GM19238 (cell line): ENCODE measurements around the gene MAPK4.

Source experiments
- DNase-seq: peaks from one replicate; pipeline ENCODE4 v3.0.0; 2011; ENCODE audit warnings: low spot score; ENCODE audit not compliant: insufficient read length

MAPK4 gene

DNA sequence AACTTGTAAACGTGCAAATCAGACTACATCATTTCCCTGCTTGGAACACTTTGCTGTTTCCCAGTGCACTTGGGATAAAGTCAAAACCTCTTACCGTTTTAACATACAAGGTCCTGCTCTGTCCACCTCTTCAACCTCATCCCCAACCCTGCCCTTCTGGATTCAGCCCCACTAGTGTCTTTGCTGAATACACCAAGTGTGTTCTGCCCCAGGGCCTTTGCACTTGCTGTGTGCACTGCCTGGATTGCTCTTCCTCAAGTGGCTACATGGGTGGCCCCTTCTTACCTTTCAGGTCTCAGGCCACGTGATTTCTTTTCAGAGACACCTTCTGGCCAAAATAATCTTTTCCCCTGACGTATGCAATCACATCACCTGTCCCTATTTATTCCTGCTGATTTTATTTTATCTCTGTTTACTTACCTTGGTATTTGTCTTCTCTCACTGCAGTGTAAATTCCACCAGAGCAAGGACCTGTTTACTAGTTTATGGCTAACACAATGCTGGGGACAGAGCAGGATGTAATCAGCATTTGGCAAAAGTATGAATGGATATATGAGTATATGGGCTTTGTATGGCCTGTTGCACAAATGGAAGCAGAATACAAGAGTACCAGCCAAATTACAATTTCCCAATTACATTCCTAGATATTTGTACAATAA, 63.9 kb downstream of the MAPK4 start:
- no peak for DNase-seq

DNA sequence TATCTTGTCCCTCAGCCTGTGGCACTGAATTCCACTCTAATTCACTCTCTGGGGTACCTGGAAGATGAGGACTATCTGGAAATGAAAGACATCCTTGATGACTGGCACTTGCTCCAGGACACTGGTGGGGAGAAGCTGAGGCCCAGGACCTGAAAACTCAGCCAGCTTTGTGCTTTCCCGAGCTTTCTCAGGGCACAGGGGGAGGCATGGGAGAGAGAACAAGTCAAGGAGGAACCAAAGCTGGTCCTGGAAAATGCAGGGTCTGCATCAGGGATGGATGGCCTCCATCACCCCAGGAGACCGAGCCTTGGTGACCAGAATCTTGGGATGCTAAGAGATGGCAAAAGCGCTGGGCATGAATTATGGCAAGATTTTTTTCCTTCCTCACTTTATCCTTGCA, 65.1 kb downstream of the MAPK4 start:
- no peak for DNase-seq

DNA sequence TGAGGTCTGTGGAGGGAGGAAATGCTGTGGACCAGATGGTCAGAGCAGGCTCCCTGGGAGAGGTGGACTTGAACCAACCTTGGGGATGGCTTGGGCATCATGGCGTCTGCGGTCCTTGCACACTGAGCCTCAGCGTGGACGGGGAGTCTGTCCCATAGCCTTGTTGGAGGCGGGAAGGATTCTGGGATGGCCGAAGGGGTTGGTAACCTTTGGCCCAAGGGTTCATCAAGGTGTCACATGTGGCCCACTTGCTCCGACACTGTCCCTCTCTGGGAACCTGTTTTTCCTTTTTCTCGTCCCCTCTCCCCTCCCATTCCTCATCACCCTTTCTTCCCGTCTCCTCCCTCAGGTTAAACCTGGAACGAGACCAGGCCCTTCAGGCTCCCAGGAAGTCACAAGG, 66.4 kb downstream of the MAPK4 start:
- DNase-seq: no peak

DNA sequence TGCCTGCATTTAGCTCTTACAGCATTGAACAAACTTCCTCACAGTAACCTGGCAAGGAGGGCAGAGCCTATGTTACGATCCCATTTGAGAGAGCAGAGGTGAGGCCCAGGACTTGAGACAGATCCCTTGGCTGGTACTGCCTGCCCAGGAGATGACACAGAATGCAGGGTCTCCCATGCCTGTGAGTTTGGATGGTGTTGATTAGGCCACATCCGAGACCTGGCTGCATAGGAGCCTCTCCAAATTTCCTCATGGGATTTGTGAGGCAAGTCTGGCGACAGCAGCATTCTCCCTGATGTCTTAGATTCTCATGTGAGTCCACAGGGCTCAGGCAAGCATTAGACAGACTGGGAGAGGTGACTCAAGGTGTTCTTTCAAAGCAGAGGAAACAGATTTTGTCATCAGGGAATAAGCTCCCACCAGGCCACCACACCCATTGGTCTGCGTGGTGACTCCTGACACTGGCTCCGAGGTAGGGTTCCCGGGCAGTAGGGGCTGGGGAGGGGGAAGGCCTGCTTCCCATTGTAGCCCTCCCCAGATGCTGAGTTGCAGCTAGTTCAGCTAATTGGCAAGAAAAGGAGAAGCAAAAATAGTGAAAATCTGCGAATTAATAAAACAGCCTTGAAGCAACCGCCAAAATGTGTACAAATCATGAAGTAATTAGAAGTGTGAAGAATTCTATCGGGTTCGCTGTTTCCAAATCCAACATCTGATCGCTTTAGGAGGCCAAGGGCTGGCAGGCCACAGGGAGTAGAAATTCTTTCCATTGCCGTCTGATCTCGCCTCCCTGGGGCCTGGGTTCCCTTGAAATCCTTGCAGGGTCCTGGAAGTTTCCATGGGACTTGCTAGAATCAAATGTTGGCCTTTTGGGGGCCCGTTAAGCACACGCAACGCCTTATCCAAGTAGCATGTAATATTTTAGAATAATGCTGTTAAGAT, 68.0 kb downstream of the MAPK4 start:
- DNase-seq: no peak

DNA sequence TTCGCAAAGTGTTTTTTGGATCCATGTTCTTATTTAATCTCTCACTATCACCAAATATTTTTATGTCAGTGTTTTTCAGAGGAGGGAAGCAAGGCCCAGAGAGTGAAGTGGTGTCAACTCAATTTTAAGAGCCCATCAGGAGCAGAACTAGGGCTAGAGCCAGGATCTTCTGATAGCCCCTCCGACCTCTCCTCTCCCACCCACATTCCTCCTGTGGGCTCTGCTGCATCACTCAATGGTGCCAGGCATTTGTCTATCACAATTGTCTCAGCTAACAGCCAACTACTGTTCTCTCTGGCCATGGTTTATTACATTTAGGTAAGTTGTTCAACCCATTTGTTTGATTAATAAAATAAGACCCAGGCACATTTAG, 68.6 kb downstream of the MAPK4 start:
- no peak for DNase-seq

DNA sequence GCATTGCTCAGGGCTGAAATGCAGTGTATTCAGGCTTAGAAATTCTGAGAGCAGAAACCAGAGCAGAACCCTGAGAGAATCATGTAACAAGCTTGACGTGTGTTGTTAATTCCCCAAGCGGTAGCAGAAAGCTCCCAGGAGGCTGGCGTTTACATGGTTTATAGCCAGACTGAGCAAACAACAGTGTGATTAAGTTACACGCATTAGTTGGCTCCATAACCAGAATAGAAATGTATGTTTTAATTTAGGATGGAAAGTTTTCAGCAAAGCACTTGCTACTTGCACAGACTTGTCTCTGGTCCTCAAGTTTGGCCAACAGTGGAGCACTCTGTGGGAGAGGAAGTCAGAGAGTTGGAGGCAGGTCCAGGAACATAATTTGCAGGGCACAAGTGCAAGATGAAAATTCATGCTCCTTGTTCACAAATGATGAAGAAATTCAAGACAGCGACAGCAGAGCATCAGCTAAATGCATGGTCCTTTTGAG, 69.3 kb downstream of the MAPK4 start:
- DNase-seq: no peak

DNA sequence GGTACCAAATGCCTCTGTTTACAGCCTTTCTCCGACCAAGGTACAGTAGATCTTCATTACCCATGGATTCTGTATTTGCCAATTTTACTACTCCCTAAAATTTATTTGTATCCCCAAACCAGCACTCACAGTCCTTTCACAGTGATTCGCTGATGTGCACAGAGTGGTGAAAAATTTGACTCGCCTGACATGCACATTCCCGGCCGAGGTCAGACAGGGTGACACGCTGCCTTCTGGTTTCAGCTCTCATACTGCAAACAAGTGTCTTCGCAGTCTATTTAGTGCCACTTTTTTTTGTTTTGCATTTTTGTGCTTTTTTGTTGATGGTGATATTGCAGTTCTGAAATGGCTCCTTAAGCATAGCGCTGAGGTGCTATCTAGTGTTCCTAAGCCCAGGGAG, 71.0 kb downstream of the MAPK4 start:
- no peak for DNase-seq

DNA sequence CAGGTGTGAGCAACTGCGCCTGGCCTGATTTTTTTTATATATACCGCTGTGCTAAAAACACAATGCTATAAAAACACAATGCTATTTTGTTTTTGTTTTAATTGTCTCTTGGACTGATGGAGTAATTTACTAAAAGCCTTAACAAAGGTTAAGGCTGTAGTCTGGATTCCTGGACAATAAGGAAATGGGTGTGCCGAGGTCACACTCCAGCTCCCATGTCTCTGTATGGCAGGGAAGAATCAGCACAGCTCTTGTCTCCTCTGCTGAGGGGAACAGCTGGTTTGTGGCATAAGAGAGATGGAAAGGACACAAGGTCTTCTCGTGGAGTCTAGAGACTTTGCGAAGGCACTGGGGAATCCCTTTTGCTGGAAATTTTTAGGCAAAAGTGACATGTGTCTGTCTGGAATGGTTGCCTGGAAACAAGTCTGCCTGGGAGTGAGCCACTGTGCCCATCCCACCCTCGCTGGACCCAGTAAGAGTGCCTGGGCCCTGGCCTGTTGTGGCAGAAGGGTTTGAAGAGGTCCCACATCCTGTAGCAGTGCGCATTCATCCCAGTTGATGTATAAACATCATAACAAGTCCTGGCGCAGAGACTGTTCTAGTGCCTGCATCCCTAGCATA, 73.1 kb downstream of the MAPK4 start:
- DNase-seq: no peak

DNA sequence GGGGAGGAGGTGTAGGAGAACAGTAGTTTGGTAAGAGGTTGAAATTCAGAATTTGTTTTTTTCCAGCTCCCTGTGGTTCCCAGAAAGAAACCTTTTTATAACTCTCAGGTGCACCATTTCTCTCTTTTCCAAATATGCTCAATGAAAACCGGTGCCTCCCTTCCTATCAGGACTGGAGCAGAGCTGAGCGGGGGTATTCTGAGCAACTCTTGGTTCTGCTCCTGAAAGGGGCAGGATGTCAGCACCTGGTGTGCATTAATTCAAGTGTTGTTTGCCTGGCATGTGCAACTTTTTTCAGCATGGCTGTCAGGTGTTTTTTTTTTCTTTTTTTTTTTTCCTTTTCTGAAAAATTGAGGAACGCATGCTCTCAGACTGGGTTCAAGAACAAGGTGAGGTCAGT, 74.1 kb downstream of the MAPK4 start:
- DNase-seq: no peak

DNA sequence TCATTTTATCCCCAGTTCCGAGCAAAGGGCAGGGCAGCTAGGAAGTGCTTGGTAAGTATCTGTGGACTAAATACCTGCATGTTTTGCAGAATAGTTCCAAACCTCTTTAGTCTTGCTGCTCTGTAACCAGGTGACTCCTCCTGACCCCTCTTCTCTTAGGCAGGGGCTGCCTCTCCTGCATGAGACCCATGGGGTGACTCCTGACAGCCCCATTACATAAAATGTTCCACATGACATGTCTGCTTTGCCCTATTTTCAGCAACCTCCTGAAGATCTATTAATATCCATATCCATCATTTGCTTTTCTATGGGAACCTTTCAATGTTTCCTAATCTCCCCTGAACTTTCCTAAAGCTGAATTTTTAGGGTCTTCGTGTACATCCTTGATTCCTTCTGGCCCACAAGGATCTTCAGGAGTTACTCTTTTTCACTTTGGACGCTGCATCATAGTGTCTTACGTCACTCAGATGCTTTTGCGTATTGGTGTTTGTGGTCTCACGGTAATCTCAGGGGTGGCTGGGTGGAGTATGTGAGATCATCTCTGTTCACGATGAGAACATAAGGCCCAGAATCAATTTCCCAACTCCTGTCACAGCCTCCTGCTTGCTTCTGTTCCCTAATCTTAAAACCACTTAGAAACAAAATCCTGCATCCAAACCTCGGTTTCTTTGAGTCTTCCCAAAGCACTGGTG, 76.6 kb downstream of the MAPK4 start:
- DNase-seq: no peak

DNA sequence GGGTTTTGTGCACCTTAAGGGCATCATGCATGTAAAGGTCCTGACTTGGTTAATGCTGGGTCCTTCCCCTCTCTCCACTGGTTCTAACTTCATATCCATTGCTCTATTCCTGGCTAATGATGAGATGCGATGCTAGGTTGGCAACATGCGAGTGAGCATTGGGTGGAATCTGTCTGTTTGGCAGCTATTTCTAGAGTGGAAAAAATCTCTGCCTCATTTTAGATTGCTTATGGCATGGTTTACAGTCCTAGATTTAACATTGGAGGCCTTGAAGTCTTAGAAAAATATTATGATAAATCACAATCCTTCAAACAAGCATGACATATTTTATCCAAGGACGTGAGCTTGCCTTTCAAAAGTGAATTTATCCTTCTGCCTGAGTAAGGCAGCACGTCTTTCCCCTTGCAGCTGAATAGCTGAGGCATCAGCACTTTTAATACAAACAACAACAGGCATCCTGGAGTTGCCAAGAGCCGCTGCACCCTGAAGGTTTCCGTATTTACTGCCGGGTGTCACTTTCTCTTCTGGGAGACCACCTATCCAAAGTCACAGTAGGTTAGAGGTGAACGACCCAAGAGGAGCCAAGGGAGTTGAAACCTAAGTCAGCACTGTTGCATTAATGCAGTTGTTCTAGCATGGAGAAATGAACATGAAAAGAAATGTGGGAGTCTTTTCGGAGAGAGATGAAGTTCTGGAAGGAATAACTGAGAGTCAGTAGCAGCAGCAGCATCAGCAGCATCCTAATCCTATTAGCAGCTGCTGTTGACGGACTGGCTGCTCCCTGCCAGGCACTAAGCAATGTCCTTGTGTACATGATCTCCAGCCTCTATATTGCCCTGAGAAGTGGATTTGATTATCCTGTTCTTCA, 78.4 kb downstream of the MAPK4 start:
- no peak for DNase-seq

DNA sequence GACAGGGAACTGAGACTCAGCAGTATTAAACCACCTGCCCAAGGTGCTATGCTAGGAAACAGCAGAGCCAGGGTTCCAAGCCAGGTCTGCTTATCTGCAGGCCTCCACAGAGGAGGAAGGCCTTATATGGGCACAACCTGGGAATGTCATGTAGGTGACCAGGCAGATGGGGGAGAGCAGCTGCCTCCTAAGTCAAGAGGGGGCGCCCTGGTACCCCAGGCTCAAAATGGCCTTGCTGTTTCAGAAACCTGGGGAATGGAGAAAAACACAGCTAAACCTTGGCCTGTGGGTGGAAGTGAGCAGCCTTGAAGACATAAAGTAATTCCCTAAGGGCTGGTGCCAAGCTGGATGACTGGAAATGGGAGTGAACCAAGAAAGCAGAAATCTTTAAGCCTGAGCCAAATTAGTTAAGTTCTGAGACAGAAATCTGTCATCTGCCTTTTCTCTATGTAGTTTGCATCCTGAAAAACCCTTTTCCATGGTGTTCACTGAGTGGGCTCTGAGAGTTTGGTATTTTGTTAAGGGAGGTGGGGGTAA, 79.1 kb downstream of the MAPK4 start:
- DNase-seq: no peak

DNA sequence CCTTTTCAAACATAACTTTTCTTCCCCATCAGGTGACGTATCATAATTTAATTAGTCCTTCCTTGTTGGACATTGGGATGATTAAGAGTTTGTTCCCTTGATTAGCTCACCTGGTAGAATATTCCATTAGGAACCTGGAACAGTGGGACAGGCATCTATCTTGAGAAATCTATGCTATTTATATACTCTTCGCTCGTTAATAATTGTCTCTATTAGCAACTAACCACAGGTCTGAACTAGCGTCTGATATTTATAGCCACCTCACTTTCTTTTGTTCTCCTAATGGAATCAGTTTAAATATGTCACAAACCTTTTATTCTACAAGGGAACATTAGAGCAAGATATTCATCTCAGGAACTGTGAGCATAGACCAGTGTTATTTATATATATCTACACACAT, 79.8 kb downstream of the MAPK4 start:
- DNase-seq: no peak

DNA sequence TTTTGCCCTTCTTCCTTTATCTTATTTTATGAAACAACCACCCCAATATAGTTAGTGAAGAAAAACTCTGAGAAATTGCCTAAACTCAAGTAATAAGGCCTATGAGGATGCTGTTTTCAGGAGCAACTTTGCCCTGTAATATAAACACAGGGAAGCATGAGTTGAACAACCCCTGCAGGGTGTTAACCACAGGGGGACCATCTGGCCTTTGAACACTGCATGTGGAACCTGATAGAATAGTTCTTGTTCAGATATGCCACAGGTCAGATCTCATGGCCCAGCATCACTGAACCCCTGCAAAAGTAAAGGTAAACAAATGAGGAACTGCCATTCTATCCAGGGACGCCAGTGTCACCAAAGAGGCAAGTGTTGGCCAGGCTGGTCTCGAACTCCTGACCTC, 82.6 kb downstream of the MAPK4 start:
- DNase-seq: no peak

DNA sequence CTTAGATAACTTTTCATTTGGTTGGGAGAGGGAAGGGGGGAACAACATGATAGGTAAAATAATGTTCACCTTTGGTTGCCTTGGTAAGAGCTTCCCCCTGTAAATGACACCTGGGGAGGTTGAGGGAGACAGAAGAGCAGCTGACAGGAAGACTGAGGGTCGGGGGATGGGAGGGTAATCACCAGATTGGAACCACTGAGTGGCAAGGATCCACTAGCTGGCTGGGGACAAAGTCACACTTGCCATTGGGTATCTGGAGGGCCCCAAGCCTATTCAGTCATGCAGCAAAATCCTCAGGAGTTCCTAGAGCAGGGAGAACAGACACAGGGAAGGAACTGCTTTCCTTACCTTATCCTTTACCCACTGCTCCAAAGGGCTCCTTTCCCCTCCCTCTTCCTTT, 84.3 kb downstream of the MAPK4 start:
- no peak for DNase-seq

DNA sequence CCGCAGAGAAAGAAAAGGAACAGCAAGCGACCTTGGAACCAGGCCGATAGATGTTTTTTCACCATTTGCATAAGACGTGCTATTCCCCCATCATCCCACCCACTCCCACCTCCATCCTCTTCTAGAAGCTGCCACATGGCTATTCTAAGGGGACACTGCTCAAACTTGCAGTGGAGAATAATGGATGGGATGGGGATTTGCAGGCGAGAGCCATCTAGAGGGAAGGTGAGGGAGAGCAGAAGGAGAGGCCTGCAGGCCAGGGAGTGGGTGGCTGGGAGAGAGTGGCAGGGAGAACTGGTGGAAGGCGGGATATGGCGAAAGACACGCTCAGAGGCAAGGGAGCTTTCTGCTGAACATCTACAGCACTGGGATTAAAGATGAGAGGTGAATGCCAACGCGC, 84.9 kb downstream of the MAPK4 start:
- no peak for DNase-seq

DNA sequence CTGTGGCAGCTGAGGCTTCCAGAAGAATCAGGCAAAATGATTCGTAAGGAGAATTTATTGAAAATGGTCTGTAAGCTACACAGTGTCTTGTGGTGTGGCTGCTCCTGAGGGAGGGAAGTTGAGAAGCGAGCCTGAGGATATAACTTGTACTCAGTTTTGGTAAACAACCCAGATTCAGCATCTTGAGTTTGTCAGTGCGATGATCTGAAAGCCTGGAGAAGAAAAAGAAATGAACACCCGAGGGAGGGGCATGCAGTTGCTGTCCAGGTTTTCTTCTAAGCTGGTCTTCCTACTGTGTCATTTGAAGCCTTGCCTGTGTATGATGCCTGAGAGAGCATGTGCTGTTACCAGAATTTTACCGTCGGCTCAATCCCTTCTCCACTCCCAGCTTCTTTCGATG, 87.3 kb downstream of the MAPK4 start:
- no peak for DNase-seq

DNA sequence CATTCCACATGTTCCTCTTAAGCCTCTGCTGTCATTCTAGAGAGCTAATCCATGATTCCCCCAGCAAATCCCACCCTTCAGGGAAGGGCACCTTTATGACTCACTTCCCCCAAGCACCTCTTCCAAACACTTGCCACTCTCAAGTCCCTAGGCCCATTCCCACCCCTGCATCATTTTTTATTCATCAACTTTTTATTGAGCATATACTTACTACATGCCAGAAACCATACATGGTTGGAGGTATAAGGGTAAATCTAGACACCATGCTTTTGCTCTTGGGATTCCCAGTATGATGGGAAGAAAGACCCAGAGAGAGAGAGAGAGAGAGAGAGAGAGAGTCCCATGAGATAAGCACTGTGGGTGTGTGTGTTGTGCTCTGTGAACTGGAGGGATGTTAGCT, 87.9 kb downstream of the MAPK4 start:
- no peak for DNase-seq

DNA sequence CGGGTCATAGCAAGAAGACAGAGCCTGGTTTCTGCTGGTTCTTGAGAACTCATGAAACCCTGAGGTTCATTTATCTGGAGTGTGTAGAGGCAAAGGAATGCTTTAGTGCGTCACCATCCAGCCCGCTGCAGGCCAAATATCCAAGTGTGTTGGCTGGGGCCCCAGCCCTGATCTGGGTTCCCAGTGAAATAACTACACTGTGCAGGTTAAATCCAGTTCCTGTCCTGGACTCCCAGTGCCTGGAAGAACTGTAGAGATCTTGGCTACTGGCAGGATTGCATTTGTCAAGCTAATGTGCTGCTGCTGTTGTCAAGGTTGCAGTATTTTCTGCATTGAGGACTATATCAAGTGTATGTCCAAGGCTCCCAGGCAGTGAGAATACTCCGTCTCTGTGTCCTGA, 89.9 kb downstream of the MAPK4 start:
- DNase-seq: no peak

DNA sequence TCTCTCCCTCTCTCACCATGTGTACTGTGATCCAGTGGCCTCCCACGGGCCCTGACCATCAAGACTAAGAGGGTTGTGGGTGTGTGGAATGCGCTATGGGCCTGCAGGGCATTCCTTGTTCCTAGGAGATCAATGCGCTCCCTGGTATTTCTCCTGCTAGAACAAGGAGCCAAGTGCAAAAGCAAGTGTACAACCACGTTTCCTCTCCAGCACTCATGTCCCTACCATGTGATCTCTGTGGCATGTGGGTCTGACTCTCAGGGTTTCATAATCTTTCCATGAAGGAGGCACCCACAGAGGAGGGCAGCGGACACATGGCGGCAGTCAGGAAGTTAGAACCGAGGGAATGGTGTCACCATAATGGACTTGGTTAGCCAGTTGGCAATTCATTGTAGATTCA, 91.4 kb downstream of the MAPK4 start:
- no peak for DNase-seq
